Measurements from ENCODE around the gene ST3GAL3. TPM values are rescaled to one million over a fixed set of nuclear protein-coding genes. Genes with fewer than 3 reads are reported as not detected.

The ST3GAL3 gene
- total and polyA plus RNA-seq, 2 donors (not counting 3 experiments of a cell fraction or from before 2014, with no cell fraction given), result 14.3 to 35.8 TPM

- intact Hi-C loops (cut with micrococcal nuclease) (no loop called here), dilution Hi-C loops (cut with MboI; ENCODE audit: extremely low pct_ligation_motif_present, low sequenced_read_pairs) (loop anchor here (25.0 kb wide), 1 partner anchor 184 kb away; the partner anchor contains the start of genes ARTN and IPO13)
- Histone ChIP-seq H3K36me3 (ENCODE audit: control insufficient read depth in 2 of 2, extremely low read depth in 1 of 2, insufficient read depth in 2 of 2, low read length in 2 of 2) (no peaks in the 10 kb centered on the region), H4K20me1 (replicated peaks; ENCODE audit: control insufficient read depth, extremely low read depth, insufficient read depth, low read length) (no peaks in the 10 kb centered on the region), H3K4me1 (ENCODE audit: control insufficient read depth, extremely low read depth, insufficient read depth, low read length) (no peaks in the 10 kb centered on the region), H3K27me3 (ENCODE audit: control insufficient read depth in 2 of 2, insufficient read depth in 2 of 2, low read length in 2 of 2) (no peaks in the 10 kb centered on the region), H2AFZ (ENCODE audit: low read depth, low read length) (no peak overlapping the region), H3K27ac (ENCODE audit: insufficient read depth, low read depth, low read length) (no peak overlapping the region), H3K9ac (replicated peaks; ENCODE audit: extremely low read depth, insufficient read depth, low read length) (no peak overlapping the region), H3K9me1 (replicated peaks; ENCODE audit: control insufficient read depth, extremely low read depth, insufficient read depth, low read length) (no peaks in the 10 kb centered on the region), H3K4me3 (replicated peaks in 1 of 3; ENCODE audit: insufficient read depth in 1 of 3, low read depth in 1 of 3, low read length in 3 of 3) (no peak overlapping the region), H3K79me2 (ENCODE audit: control insufficient read depth, insufficient read depth, low read length) (no peaks in the 10 kb centered on the region), H3K9me3 (replicated peaks; ENCODE audit: control insufficient read depth, insufficient read depth, low read length) (no peaks in the 10 kb centered on the region), H3K4me2 (ENCODE audit: insufficient read depth, low read length) (no peak overlapping the region)
- no peak for DNase-seq (ENCODE audit: low read depth, low spot score)
- FAIRE-seq, result no peak
- CTCF ChIA-PET, result interaction anchor here (0.7 to 4.6 kb wide), 2 partner anchors 10 to 25 kb away, joined by 3 to 27 read pairs; no protein-coding TSS in a partner anchor
- POLR2A ChIA-PET, result no interaction called here
- no TSS peak for BruUV-seq (replicated peaks)
- TF ChIP-seq GATA2 (IDR thresholded peaks at IDR 0.05; ENCODE audit: insufficient read depth, insufficient read length, low read depth, low read length) (no peak), MAX (IDR thresholded peaks at IDR 0.05; ENCODE audit: insufficient read depth, insufficient read length) (no peak), CTCF (IDR thresholded peaks at IDR 0.05; ENCODE audit: extremely low read depth in 1 of 2, insufficient read depth in 1 of 2, low read depth in 1 of 2, low read length in 2 of 2) (no peak), JUN (IDR thresholded peaks at IDR 0.05; ENCODE audit: borderline replicate concordance, insufficient read depth, insufficient read length, low read depth) (no peak), POLR2AphosphoS5 (IDR thresholded peaks at IDR 0.05; ENCODE audit: insufficient read depth, low read depth, low read length) (no peak), MYC (IDR thresholded peaks at IDR 0.05; ENCODE audit: low read depth, low read length) (no peak), POLR2A (IDR thresholded peaks at IDR 0.05; ENCODE audit: low read depth, low read length) (no peak), EZH2 (IDR thresholded peaks at IDR 0.05; ENCODE audit: borderline replicate concordance, low read depth, low read length, severe bottlenecking) (no peak), FOS (IDR thresholded peaks at IDR 0.05; ENCODE audit: borderline replicate concordance, insufficient read depth, low read length) (no peak)
Observed at GRCh38 chr1:43753422-43753821, 46.1 kb downstream of the ST3GAL3 start.
